Tongue (tissue), 2 donors: ENCODE data around the gene FAM193A. TPM values are rescaled to one million over a fixed set of nuclear protein-coding genes. Genes with fewer than 3 reads are reported as not detected.
"Not testable (repeated sequence)": the region's sequence is repeated elsewhere in the genome, so short reads cannot be mapped to it uniquely, and the experiment has no call there.

Experiments used
- DNase-seq: peaks from one replicate; pipeline ENCODE4 v3.0.0-alpha.2; 2015
- total RNA-seq: library from RNA; depleted of rRNA; stranded (reverse); fragments of >200 nt; gene quantifications from one replicate; pipeline ENCODE4 v1.2.3, GENCODE V29; 2014

FAM193A gene
- total RNA-seq = 23.7 TPM

- DNase-seq = peak; percentile 100
These were observed at the start of gene FAM193A for GRCh38 chr4:2536193-2537010. Gene FAM193A, plus strand, starts transcription at chr4:2536647. Its CDS starts 269 bp downstream, at chr4:2536916.

- DNase-seq = no peak
These were observed 49.5 kb upstream of the FAM193A start for GRCh38 chr4:2486981-2487380.

GRCh38 chr4:2487632-2488031, 48.8 kb upstream of the FAM193A start:
- no peak for DNase-seq

- DNase-seq = no peak
These were observed 47.2 kb upstream of the FAM193A start for GRCh38 chr4:2489081-2489805.

- no peak for DNase-seq
These were observed 46.5 kb upstream of the FAM193A start for GRCh38 chr4:2489841-2490552.

GRCh38 chr4:2492970-2493369, 43.5 kb upstream of the FAM193A start:
- DNase-seq = no peak

- DNase-seq = no peak
These were observed 41.5 kb upstream of the FAM193A start for GRCh38 chr4:2494992-2495391.

- DNase-seq = no peak
These were observed 39.1 kb upstream of the FAM193A start for GRCh38 chr4:2497324-2497723.

GRCh38 chr4:2497931-2498330, 38.5 kb upstream of the FAM193A start:
- DNase-seq = peak; percentile 12

GRCh38 chr4:2500547-2500946, 35.9 kb upstream of the FAM193A start:
- no peak for DNase-seq

- no peak for DNase-seq
These were observed 35.3 kb upstream of the FAM193A start for GRCh38 chr4:2501034-2501594.

GRCh38 chr4:2503809-2504208, 32.6 kb upstream of the FAM193A start:
- DNase-seq = no peak

GRCh38 chr4:2507259-2507658, 29.2 kb upstream of the FAM193A start:
- DNase-seq = no peak

- no peak for DNase-seq
These were observed 28.6 kb upstream of the FAM193A start for GRCh38 chr4:2507855-2508254.

GRCh38 chr4:2510351-2511259, 25.8 kb upstream of the FAM193A start:
- no peak for DNase-seq

GRCh38 chr4:2511645-2512131, 24.8 kb upstream of the FAM193A start:
- no peak for DNase-seq

GRCh38 chr4:2512396-2513135, 23.9 kb upstream of the FAM193A start:
- DNase-seq = no peak

- DNase-seq = not testable (repeated sequence)
These were observed 22.3 kb upstream of the FAM193A start for GRCh38 chr4:2514193-2514592.

- DNase-seq = not testable (repeated sequence)
These were observed 21.5 kb upstream of the FAM193A start for GRCh38 chr4:2514944-2515343.

- DNase-seq = peak; percentile 13
These were observed 20.5 kb upstream of the FAM193A start for GRCh38 chr4:2515830-2516550.
